GM12865 (cell line): ENCODE results near the gene FILIP1L.

Experiments used
- DNase-seq: peaks from one replicate; pipeline ENCODE4 v3.0.0; 2010; ENCODE audit warnings: low read depth
- H3K4me3 ChIP-seq: 2 replicates; pipeline ENCODE4 v1.5.1; 2011; ENCODE audit warnings: mild to moderate bottlenecking, low read depth, low read length, control low read depth
- CTCF ChIP-seq: IDR thresholded peaks from 2 replicates; pipeline ENCODE4 v1.5.1; 2011; ENCODE audit warnings: low read length, control low read depth, low read depth, inconsistent platforms; ENCODE audit not compliant: insufficient read depth; ENCODE audit errors: missing control alignments

Gene FILIP1L

DNA sequence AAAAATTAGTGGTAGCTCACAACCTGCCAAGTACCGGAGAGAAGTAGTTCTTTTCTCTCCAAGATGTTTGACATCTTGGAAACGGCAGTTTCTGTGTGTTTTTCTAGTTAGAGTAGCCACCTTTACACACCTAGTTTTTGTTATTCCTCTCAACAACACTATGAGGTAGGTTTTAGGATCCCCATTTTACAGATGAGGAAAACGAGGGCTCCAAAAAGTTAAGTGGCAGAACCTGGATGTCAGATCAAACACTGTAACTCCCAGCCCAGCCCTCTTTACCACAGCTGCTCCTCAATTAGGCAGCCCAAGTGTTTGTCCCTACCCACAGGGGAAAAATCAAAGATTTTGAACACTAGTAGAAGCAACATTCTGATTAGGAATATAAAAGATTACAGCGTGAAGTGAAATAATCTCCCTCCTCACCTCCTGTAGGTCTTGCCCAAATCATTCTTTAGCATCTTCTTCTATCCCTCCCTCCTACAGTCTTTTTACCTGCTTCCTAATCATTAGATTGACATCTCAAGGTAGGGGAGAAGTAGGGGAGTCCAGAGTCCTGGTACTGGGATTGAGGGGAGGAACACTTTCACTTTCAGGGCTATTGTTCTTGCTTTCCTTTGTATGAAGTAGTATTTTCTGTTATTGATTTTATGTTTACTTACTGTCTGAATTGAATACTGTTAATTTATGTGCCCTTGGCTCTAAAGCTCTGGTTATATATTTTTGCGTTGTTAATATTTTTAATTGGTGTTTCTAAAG, 154.0 kb downstream of the FILIP1L start:
- no peak overlapping the region for H3K4me3 ChIP-seq
- no peak for TF ChIP-seq CTCF
- DNase-seq: no peak

GRCh38 chr3:99958222-99958912, 155.9 kb downstream of the FILIP1L start:
- H3K4me3 ChIP-seq: no peak overlapping the region
- no peak for DNase-seq
- no peak for TF ChIP-seq CTCF

DNA sequence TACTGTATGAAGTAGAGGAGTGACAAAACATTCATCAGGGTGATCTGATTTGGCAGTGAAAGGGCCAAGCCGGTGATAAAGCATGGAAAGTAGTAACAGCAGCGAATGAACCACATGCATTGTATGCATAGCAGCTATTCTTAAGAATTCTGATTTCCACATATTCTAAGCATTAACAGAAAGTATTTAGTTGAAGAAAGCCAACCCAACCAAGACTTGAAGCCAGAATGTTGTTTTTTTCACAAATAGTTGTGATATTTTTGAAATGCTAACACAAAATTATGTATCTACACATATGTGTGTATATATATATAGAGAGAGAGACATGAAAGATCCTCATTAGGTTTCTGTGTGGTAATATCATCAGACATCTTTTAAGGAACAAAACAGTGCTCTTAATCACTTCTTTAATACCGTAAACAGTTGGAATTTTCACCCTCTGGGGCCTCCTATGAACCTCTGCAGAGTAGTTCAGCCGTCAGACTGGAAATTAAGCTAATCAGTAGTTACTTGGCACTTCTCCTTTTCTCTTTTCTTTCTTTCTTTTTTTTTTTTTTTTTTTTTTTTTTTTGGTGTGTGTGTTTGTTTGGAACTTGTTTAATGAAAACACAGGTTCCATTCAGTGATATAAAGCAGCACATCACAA, 157.0 kb downstream of the FILIP1L start:
- H3K4me3 ChIP-seq: no peak overlapping the region
- no peak for DNase-seq
- TF ChIP-seq CTCF: no peak

DNA sequence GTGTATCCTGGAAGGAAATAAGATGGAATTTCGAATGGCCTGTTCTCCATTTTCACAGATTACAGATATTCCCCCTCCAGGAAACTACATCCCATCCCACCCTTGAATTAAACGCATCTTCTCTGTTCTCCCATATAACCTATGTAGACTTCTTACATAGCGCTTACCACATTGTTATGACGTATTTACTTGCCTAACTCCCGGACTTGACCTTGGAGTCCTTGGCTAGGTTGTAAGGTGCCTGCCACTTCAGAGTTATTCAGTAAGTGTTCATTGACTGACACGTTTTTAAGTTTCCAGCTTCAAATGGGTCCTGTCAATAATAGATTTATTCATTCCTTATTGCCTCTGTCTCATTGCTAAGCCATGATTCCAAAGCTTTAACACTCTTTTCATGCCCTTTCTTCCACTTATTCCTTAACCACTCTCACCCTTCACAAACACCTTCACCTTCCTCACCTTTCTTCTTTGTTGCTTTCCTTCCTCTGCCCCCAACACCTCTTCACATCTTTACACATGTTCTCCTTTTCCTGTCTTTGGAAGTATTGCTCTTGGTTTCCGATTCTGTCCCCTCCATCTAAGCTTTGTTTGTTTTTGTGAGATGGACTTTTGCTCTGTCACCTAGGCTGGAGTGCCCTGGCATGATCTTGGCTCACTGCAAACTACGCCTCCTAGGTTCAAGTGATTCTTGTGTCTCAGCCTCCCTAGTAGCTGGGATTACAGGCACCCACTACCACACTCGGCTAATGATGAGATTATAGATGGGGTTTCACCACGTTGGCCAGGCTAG, 158.3 kb downstream of the FILIP1L start:
- DNase-seq: no peak
- no peak for TF ChIP-seq CTCF
- no peak overlapping the region for H3K4me3 ChIP-seq

DNA sequence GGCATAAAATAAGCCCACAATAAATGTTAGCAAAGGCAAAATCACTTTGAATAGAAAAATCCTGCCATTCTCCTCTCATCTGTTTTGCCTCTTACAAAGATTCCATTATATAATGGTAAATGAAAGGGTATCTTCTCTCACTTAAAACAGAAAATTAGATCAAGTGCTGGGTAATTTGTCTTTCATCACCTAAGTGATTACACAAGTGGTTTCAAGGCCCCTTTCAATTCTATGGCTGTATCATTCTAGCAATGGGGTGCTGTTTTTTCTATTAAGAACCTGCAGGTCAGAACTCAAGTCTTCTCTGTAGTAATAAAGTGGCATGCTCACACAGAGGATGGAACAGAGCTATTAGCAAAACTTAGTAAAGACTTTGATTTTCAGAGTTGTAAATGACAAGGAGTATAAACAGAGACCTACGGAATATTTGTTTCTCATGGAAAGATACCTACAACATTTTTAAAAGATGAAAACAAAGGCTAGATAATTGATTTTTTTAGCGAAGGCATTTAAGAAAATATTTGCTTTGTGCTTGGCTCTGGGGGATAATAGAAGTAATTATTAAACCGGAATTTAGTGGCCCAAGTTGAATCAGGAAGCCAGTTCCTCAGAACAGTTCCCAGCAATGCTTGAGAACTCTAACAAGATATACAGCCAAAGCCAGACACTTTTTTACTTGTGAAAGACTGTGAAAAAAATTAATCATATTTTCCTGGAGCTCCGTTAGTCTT, 159.2 kb downstream of the FILIP1L start:
- no peak overlapping the region for H3K4me3 ChIP-seq
- DNase-seq: no peak
- TF ChIP-seq CTCF: no peak

- no peak overlapping the region for H3K4me3 ChIP-seq
- TF ChIP-seq CTCF: no peak
- DNase-seq: no peak
Measured at GRCh38 chr3:99953596-99953995, 160.7 kb downstream of the FILIP1L start.
